Cardiac muscle cell (in vitro differentiated cells and primary cell): ENCODE data around the gene APP. TPM values are rescaled to one million over a fixed set of nuclear protein-coding genes. Genes with fewer than 3 reads are reported as not detected.

ENCODE experiments used
- DNase-seq, 2 donors: peaks; one replicate each; pipeline versions ENCODE4 v3.0.0 to v3.0.0-alpha.2; 2010 to 2017; ENCODE audit warnings: low read depth in 1 of 2, low spot score in 1 of 2
- H3K27ac ChIP-seq: fragments of 200-600 bp; sonication (generic); 2 replicates; pipeline ENCODE4 v1.5.1; 2016
- H3K27me3 ChIP-seq: fragments of 200-600 bp; sonication (generic); 2 replicates; pipeline ENCODE4 v1.6.0; 2016; ENCODE audit warnings: control low read depth
- H3K36me3 ChIP-seq: fragments of 200-600 bp; sonication (generic); 2 replicates; pipeline ENCODE4 v1.5.1; 2016; ENCODE audit warnings: control low read depth
- H3K4me1 ChIP-seq: fragments of 200-600 bp; sonication (generic); 2 replicates; pipeline ENCODE4 v1.8.1; 2017; ENCODE audit warnings: low read depth, mild to moderate bottlenecking, mixed run types
- H3K4me3 ChIP-seq: fragments of 200-600 bp; sonication (generic); 2 replicates; pipeline ENCODE4 v1.5.1; 2016; ENCODE audit warnings: mild to moderate bottlenecking
- H3K9me3 ChIP-seq: fragments of 200-600 bp; sonication (generic); 2 replicates; pipeline ENCODE4 v1.5.1; 2017; ENCODE audit warnings: low read depth, mild to moderate bottlenecking, control low read depth
- CTCF ChIP-seq: IDR thresholded peaks from 2 replicates; pipeline ENCODE4 v1.5.1; 2012; ENCODE audit warnings: low read depth, mild to moderate bottlenecking, low read length
- polyA plus RNA-seq: library from polyadenylated mRNA; unstranded; fragments of >200 nt; fragmentation: Nextera tagmentation; extraction: Ambion mirVana; gene quantifications from 2 replicates; pipeline ENCODE4 v1.2.1, GENCODE V29; 2016
- total RNA-seq: library from RNA; depleted of rRNA; stranded (reverse); fragments of >200 nt; gene quantifications from 2 replicates; pipeline ENCODE4 v1.2.3, GENCODE V29; 2016

Gene APP
- total and polyA plus RNA-seq, 2 experiments from 2014 or later, result 31.8 to 359 TPM

- Histone ChIP-seq H3K4me3 (no peak overlapping the region), H3K27ac (no peak overlapping the region), H3K36me3 (no peaks in the 10 kb centered on the region), H3K9me3 (no peaks in the 10 kb centered on the region), H3K4me1 (peaks cover 5% of the 10 kb centered on the region), H3K27me3 (no peaks in the 10 kb centered on the region)
- DNase-seq, result no peak
- no peak for TF ChIP-seq CTCF
These were observed 226.5 kb downstream of the APP start for GRCh38 chr21:25944082-25944481.

- Histone ChIP-seq H3K27ac (no peak overlapping the region), H3K4me3 (no peak overlapping the region), H3K4me1 (peaks cover 8% of the 10 kb centered on the region), H3K36me3 (no peaks in the 10 kb centered on the region), H3K9me3 (no peaks in the 10 kb centered on the region), H3K27me3 (no peaks in the 10 kb centered on the region)
- no peak for DNase-seq
- TF ChIP-seq CTCF, result no peak
These were observed 228.4 kb downstream of the APP start for GRCh38 chr21:25942135-25942534.

- H3K9me3 ChIP-seq, result no peaks in the 10 kb centered on the region
- H3K36me3 ChIP-seq, result peaks cover 4% of the 10 kb centered on the region
- peaks cover 8% of the 10 kb centered on the region for H3K4me1 ChIP-seq
- no peak overlapping the region for H3K4me3 ChIP-seq
- H3K27me3 ChIP-seq, result no peaks in the 10 kb centered on the region
- no peak for DNase-seq
- no peak for TF ChIP-seq CTCF
- H3K27ac ChIP-seq, result peak overlapping the region; percentile 41
These were observed 231.2 kb downstream of the APP start for GRCh38 chr21:25939396-25939761.

DNA sequence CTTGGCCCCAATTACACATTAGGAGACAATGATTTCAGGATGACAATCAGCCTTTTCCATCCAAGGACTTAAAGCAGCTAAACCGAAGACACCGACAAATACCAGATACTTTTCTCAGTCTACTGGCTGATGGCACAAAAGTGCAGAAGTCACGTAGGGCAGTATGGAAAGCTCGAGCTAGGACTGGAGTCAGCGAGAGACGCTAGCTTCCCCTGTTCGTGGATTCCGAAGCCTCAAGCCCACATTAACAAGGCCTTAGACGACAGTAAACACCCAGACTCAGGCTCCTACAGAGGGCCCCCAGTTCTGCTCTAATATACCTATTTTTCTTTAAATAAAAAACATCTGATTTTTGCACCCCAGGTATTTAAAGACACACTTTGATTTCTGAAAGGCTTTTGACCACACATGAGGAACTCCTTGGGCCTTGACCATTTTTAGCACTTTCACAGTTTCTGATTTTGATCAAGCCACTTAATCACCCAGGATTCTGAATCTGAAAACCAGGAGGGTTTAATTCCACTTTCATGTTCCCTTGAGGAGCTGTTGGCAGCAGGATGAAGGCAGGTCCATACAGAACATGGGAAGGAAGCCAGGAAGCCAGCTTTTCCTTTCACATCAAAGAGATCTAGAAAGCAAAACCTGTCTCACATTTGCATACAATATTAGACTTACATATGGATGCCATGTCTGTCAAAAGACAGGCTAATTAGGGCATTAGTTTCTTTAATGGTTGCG lies 231.7 kb downstream of the APP start:
- peak; percentile 21 to 42 for DNase-seq
- no peaks in the 10 kb centered on the region for H3K9me3 ChIP-seq
- H3K4me1 ChIP-seq, result peaks cover 8% of the 10 kb centered on the region
- peaks cover 4% of the 10 kb centered on the region for H3K36me3 ChIP-seq
- H3K27ac ChIP-seq, result peak overlapping the region; percentile 41
- H3K27me3 ChIP-seq, result no peaks in the 10 kb centered on the region
- TF ChIP-seq CTCF, result no peak
- no peak overlapping the region for H3K4me3 ChIP-seq

GRCh38 chr21:25936776-25937175 lies 233.8 kb downstream of the APP start:
- H3K36me3 ChIP-seq, result peaks cover 4% of the 10 kb centered on the region
- no peak overlapping the region for H3K27ac ChIP-seq
- no peak for DNase-seq
- H3K27me3 ChIP-seq, result no peaks in the 10 kb centered on the region
- H3K4me3 ChIP-seq, result no peak overlapping the region
- H3K9me3 ChIP-seq, result no peaks in the 10 kb centered on the region
- H3K4me1 ChIP-seq, result peaks cover 8% of the 10 kb centered on the region
- TF ChIP-seq CTCF, result no peak
